Dendritic cell treated with granulocyte-macrophage colony-stimulating factor and Interleukin-4, amounts not matched to agents 40 ng/mL and 50 ng/mL, for 4 days (primary cell): ENCODE results near the gene TOP1.

Experiments used
- H3K27ac Mint-ChIP-seq: one replicate; pipeline ENCODE4 v1.8.0; 2022; ENCODE audit warnings: mild to moderate bottlenecking, mixed read lengths
- H3K27me3 Mint-ChIP-seq: one replicate; pipeline ENCODE4 v1.8.0; 2022; ENCODE audit warnings: mild to moderate bottlenecking, mixed read lengths
- H3K36me3 Mint-ChIP-seq: one replicate; pipeline ENCODE4 v1.8.0; 2022; ENCODE audit warnings: low read depth, mixed read lengths
- H3K4me1 Mint-ChIP-seq: one replicate; pipeline ENCODE4 v1.8.0; 2022; ENCODE audit warnings: low read depth, mixed read lengths
- H3K4me3 Mint-ChIP-seq: one replicate; pipeline ENCODE4 v1.8.0; 2022; ENCODE audit warnings: mild to moderate bottlenecking, moderate library complexity, mixed read lengths
- H3K9me3 Mint-ChIP-seq: one replicate; pipeline ENCODE4 v1.8.0; 2022; ENCODE audit warnings: mixed read lengths
- intact Hi-C: fragments of 100-400 bp; cut with micrococcal nuclease; formaldehyde crosslinking; loops from one replicate; pipeline ENCODE4 v1.15.0; 2022

The TOP1 gene

DNA sequence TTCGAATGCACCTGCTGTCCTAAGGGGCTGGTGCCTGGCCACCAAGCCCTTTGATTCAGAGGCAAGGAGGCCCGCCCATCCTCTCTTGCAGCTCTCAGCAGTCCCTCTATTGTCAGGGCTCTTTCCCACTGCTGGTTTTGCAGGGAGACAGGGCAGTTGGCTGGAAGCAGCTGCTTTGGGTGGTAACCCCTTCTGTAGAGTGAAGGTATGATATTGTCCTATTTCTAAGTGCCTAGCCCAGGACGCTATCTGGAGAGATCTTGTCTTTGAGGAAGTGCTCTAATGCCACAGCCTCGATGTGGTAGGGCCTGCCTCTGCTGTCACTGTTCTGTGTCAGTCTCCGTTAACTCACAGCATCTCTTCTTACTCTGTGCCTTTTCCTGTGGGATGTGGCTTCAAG lies 114.3 kb downstream of the TOP1 start:
- no peak overlapping the region for H3K27ac Mint-ChIP-seq
- H3K27me3 Mint-ChIP-seq: peaks cover 43% of the 10 kb centered on the region
- no peak overlapping the region for H3K4me3 Mint-ChIP-seq
- no peaks in the 10 kb centered on the region for H3K9me3 Mint-ChIP-seq
- H3K4me1 Mint-ChIP-seq: peaks cover 5% of the 10 kb centered on the region
- intact Hi-C loops: no loop called here
- H3K36me3 Mint-ChIP-seq: no peaks in the 10 kb centered on the region

DNA sequence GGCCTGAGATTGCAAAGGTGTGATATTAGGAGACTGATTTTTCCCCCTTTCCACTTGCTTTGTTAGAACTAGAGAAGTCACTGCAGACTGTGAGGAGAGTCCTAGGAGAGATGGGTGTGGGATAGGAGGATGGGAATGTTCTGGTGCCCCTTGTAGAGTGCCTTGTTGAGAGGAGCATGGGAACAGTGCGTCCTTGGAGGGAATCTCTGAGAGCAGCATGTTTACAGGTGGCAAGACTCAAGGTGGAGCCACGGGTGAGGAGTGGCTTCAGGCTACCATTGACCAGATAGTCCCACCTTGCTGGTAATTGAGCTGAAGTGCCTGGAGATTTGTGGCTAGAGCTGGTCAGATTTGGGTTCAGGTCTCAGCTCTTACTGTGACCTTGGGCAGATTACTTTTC lies 114.7 kb downstream of the TOP1 start:
- intact Hi-C loops: no loop called here
- H3K9me3 Mint-ChIP-seq: no peaks in the 10 kb centered on the region
- no peak overlapping the region for H3K4me3 Mint-ChIP-seq
- no peak overlapping the region for H3K27ac Mint-ChIP-seq
- peaks cover 5% of the 10 kb centered on the region for H3K4me1 Mint-ChIP-seq
- H3K36me3 Mint-ChIP-seq: no peaks in the 10 kb centered on the region
- H3K27me3 Mint-ChIP-seq: peaks cover 40% of the 10 kb centered on the region

DNA sequence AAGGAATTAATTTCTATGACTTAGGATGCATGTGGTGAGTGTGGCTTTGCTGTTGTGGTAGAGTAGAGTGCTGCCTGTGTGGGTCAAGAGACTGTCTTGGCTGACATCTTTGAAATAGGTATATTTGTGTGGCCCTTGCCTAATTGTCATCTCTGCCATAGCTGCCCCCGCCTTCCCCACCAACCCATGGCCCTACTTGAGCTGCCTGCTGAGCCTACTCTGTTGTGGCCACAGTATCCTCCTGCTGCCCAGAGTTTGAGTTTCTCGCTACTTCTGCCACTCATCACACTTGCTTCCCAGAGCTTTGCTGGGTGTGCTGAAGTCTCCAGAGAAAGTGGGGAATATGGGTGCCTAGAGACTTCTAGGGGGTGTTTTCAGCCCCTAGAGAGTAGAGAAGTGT lies 116.7 kb downstream of the TOP1 start:
- peaks cover 24% of the 10 kb centered on the region for H3K27me3 Mint-ChIP-seq
- H3K36me3 Mint-ChIP-seq: no peaks in the 10 kb centered on the region
- no peak overlapping the region for H3K27ac Mint-ChIP-seq
- intact Hi-C loops: no loop called here
- no peaks in the 10 kb centered on the region for H3K9me3 Mint-ChIP-seq
- peaks cover 5% of the 10 kb centered on the region for H3K4me1 Mint-ChIP-seq
- H3K4me3 Mint-ChIP-seq: no peak overlapping the region

DNA sequence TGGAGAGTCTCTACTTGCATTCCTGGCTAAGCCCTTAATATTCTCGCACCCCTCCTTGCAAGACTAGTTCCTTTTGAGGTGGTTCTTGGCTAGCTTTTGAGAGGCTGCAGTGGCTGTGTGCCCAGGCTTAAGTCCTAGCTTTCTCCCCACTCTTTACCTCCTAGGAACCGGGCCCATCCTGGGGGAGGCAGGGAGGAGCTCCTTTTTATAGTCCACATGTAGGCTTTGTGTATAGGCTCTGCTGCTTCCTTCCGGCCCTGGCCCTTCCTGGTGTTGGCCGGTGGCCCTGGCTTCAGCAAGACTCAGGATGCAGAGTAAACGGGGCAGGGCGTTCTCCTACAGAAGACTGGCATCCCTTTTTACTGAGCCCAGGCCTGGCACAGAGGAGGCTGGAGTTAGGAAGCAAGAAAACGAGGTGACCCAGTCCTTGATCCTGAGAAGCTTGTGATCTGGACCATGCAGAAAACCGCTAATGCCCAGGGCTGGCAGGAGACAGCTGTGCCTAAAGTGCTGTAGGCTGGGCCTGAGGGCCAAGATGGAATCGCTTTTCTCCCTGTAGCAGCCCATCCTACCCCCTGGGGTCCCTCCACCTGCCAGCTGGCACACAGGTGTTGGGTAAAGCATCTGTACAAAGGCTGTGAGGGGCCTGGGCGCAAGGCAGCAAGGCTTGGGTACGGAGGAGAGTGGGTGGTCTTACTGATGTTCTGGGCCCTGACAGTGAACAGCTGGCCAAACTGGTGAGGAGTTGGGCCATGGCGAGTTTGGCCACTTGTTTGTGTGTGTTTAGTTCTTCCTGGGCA lies 117.4 kb downstream of the TOP1 start:
- no peaks in the 10 kb centered on the region for H3K36me3 Mint-ChIP-seq
- peaks cover 8% of the 10 kb centered on the region for H3K4me1 Mint-ChIP-seq
- no peak overlapping the region for H3K4me3 Mint-ChIP-seq
- intact Hi-C loops: no loop called here
- H3K27ac Mint-ChIP-seq: no peak overlapping the region
- H3K9me3 Mint-ChIP-seq: no peaks in the 10 kb centered on the region
- peaks cover 28% of the 10 kb centered on the region for H3K27me3 Mint-ChIP-seq

DNA sequence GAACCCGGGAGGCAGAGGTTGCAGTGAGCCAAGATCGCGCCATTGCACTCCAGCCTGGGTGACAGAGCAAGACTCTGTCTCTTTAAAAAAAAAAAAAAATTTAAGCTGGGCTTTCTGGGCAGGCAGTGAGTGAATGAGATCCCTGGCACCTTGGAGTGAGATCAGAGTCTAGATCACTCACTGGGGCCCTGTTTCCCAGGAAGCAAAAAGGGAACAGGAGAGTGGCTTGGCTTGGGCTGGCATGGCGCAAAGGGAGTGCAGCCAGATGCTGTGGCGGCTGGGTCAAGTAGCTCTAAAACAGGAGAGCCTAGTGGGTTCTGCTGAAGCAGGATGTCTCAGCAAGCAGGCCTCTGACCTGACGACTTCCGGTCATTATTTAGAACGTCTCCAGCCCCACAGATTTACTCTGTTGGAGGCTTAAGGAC lies 119.2 kb downstream of the TOP1 start:
- Mint-ChIP-seq H3K4me3 (no peak overlapping the region), H3K4me1 (peaks cover 8% of the 10 kb centered on the region), H3K36me3 (no peaks in the 10 kb centered on the region), H3K27ac (no peak overlapping the region), H3K27me3 (peaks cover 28% of the 10 kb centered on the region), H3K9me3 (no peaks in the 10 kb centered on the region)
- intact Hi-C loops: no loop called here

DNA sequence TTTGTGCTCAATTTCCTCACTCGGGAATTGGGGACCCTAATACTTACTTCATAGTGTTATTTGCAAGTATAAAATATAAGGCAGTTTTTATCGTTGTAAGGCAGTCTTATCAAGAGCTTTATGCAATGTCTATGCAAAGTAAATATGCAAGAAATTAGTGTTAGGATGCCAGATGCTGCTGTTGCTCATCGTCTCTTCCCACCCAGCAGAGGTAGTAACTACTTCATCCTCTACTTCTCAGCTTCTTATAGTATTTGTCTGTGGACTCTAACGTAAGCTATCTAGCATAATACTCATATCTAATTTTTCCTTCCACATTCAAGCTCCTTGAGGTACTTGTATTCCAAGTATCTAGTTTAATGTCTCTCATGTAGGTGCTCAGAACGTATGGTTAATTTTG lies 120.3 kb downstream of the TOP1 start:
- no peak overlapping the region for H3K4me3 Mint-ChIP-seq
- H3K4me1 Mint-ChIP-seq: peaks cover 3% of the 10 kb centered on the region
- no peak overlapping the region for H3K27ac Mint-ChIP-seq
- no peaks in the 10 kb centered on the region for H3K9me3 Mint-ChIP-seq
- no peaks in the 10 kb centered on the region for H3K36me3 Mint-ChIP-seq
- H3K27me3 Mint-ChIP-seq: peaks cover 19% of the 10 kb centered on the region
- intact Hi-C loops: no loop called here

DNA sequence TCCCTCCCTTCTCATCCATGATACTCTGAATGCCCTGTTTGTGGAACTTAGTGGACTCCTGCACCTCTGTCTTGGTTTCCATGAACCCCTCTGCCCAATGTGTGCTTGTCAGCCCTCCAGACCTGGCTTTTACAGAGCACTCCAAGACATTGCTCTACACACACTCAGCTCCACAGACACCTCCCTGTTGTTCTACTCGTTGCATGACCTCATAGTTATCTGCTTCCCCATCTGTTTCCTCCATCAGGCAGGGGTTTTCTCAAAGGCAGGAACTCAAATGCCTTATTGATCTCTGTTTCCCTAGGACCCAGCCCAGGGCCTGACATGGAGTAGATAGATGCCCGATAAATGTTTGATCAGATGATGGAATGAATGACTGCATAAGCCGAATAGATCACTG lies 122.0 kb downstream of the TOP1 start:
- H3K36me3 Mint-ChIP-seq: no peaks in the 10 kb centered on the region
- H3K4me1 Mint-ChIP-seq: peaks cover 3% of the 10 kb centered on the region
- H3K27me3 Mint-ChIP-seq: peaks cover 24% of the 10 kb centered on the region
- intact Hi-C loops: no loop called here
- no peaks in the 10 kb centered on the region for H3K9me3 Mint-ChIP-seq
- no peak overlapping the region for H3K4me3 Mint-ChIP-seq
- H3K27ac Mint-ChIP-seq: no peak overlapping the region

DNA sequence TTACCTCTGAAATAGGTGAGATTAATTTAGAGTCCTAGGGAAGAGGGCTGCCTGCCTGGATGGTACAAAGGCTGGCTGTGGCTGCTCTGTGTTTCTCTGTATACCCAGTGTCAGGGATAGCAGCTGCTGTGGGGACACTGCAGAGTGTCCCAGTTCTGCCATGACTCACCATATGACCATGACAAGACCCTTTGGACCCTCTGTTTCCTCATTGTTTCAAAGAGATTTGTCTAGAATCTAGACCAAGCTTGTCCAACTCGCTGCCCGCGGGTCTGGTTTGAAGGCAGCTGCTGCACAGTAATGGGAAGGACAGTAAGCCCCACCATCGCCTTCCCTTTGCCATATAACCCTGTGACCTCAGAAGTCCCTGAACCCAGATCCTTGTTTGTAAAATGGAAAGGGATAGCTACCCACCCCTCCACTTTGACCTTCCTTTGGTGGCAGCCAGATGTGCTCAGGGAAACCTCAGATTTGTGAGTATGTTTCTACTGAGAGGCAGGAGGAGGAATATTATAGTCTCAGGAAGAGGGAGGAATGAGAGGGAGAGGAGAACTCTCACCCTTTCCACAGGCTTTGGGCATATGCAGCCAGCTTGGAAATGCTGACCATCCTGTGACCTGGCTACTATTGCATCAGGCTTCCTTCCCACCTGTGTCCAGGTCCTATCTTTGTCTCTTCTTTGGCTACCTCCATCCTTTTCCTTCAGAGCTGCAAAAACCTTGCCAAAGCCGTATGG lies 122.7 kb downstream of the TOP1 start:
- no peaks in the 10 kb centered on the region for H3K36me3 Mint-ChIP-seq
- peaks cover 24% of the 10 kb centered on the region for H3K27me3 Mint-ChIP-seq
- intact Hi-C loops: no loop called here
- peaks cover 3% of the 10 kb centered on the region for H3K4me1 Mint-ChIP-seq
- H3K9me3 Mint-ChIP-seq: no peaks in the 10 kb centered on the region
- no peak overlapping the region for H3K27ac Mint-ChIP-seq
- H3K4me3 Mint-ChIP-seq: no peak overlapping the region

DNA sequence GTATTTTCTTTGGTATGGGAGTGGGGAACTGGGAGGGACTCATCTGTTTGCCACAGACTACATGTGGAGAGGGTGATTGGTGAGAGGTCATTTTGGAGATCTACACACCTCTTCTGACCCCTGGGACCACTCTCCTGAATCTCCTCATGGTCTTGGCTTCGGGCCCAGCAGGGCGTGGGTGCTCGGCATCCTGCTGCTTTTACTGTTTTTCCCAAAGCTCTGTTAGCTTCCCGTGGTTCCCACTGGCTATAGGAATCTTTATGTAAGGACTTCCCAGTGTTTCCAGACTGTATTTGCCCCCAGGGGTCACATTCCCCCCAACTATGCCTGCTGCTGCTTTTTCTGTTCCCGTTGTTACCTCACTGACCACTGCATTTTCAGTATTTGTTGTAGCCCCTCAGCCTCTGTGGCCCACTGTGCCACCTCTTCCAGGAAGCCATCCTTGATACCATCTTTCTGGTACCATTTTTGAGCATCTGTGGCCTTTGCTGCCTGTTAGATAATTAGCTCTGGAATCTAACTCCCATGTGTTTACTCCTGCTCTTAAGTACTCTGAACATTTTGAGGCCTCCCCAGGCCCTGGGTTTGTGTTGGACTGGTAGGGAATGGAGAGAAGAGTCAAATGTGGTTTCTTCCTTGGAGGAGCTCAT lies 123.6 kb downstream of the TOP1 start:
- Mint-ChIP-seq H3K36me3 (no peaks in the 10 kb centered on the region), H3K9me3 (no peaks in the 10 kb centered on the region), H3K4me3 (no peak overlapping the region), H3K4me1 (peaks cover 8% of the 10 kb centered on the region), H3K27me3 (peaks cover 27% of the 10 kb centered on the region), H3K27ac (peak overlapping the region; percentile 1)
- intact Hi-C loops: no loop called here

DNA sequence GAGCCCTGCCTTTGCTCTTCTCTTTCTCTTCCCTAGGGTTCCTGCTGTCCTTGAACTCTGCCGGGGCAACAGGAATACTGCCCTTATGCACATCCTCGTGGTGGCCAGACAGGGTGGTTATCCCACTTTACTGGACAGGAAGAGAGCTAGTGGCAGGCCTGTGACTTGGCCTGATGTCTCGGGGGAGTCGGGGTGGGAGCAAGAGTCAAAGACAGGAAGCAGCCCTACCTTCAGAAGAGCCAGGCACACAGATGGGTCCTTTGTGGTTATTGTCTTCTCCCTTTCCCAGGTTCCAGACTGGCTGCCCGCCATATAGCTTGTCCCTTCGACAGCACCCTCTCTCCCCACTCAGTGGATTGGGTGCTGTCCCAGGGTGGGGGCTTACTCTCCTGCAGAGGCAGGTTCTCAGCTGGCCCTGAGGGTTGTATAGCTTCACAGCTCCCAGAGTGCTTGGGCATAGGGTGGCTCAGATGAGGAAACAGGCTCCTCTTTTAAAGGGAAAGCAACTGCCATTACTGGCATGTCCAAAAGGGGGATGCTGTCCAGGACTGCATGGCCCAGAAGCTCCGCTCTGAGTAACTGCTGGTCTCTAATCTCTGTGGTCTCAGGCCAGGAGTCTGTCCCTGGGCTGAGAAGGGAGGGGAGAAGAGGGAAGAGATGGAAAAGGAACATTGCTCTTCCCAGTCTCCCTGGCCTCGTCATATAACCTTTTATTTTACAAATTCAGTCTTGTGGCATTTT lies 126.0 kb downstream of the TOP1 start:
- Mint-ChIP-seq H3K36me3 (no peaks in the 10 kb centered on the region), H3K9me3 (no peaks in the 10 kb centered on the region), H3K4me3 (no peak overlapping the region), H3K27me3 (peaks cover 42% of the 10 kb centered on the region), H3K27ac (no peak overlapping the region), H3K4me1 (peaks cover 9% of the 10 kb centered on the region)
- intact Hi-C loops: no loop called here

DNA sequence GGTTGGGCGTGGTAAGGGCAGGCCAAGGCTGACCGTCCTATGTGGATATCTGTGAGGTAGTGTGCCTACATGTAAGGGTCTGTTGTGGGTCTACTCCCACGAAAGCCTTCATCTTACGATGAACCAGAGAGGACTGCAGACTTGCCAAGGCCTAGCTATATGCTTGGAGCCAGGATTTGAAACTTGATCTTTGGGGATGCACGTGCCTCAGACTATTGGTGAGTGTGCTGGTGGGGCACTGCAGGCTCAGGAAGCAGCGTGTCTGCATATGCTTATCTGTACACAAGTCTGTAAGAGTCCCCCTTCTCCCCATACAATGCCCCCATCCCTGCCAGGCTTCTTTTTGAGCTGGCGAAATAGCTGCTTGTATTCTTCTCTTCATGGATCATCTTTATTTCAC lies 126.6 kb downstream of the TOP1 start:
- Mint-ChIP-seq H3K4me1 (peaks cover 9% of the 10 kb centered on the region), H3K27me3 (peaks cover 49% of the 10 kb centered on the region), H3K36me3 (no peaks in the 10 kb centered on the region), H3K4me3 (no peak overlapping the region), H3K27ac (no peak overlapping the region), H3K9me3 (no peaks in the 10 kb centered on the region)
- intact Hi-C loops: no loop called here

DNA sequence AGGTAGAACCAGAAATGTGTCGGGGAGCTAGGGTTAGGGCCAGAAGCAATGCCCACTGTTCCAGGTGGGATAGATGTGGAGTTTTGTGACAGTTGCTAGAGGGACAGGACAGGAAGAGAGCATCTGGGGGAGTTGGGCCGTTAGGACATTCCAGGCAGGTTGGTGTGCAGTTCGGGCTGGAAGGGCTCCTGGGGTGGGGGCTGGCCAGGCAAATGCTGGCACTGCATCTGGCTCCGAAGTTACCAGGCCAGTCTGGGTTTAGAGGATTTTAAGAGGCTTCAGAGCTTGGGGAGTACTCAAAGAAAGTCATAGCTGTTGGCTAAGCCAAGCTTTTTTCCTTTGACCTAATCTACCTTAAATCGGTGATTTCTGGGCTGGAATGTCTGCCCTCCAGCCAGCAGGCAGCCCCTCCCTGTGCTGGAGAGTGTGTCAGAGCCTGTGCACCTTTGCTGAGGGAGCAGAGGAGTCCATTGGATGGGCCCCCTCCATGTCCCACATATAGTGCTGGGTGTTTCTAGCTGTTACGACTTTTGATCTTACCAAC lies 129.5 kb downstream of the TOP1 start:
- no peak overlapping the region for H3K27ac Mint-ChIP-seq
- peaks cover 43% of the 10 kb centered on the region for H3K27me3 Mint-ChIP-seq
- no peak overlapping the region for H3K4me3 Mint-ChIP-seq
- H3K9me3 Mint-ChIP-seq: no peaks in the 10 kb centered on the region
- H3K4me1 Mint-ChIP-seq: peaks cover 5% of the 10 kb centered on the region
- intact Hi-C loops: no loop called here
- no peaks in the 10 kb centered on the region for H3K36me3 Mint-ChIP-seq

DNA sequence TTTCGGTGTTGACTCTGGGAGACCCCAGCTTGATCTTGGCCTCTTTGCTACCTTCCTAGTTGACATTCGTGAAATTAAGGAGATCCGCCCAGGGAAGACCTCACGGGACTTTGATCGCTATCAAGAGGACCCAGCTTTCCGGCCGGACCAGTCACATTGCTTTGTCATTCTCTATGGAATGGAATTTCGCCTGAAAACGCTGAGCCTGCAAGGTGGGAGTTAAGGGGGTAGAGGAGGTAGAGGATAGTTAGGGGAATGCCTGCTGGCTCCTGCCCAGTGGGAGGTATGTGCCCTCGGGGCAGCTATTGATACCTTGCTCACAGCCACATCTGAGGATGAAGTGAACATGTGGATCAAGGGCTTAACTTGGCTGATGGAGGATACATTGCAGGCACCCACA lies 130.9 kb downstream of the TOP1 start:
- Mint-ChIP-seq H3K4me3 (no peak overlapping the region), H3K36me3 (no peaks in the 10 kb centered on the region), H3K27ac (no peak overlapping the region), H3K9me3 (no peaks in the 10 kb centered on the region), H3K27me3 (peaks cover 48% of the 10 kb centered on the region), H3K4me1 (peaks cover 5% of the 10 kb centered on the region)
- intact Hi-C loops: no loop called here
